Mesendoderm (in vitro differentiated cells): ENCODE data around the gene KLHL22.
A peak's percentile ranks its signal among the peaks of the same experiment; 100 is the strongest.

Experiments used
- DNase-seq: peaks from one replicate; pipeline ENCODE4 v3.0.0; 2013
- H2AK5ac ChIP-seq: 2 replicates; pipeline ENCODE4 v1.6.1; 2013; ENCODE audit warnings: low read length, inconsistent platforms
- H2BK120ac ChIP-seq: 2 replicates; pipeline ENCODE4 v1.6.1; 2013; ENCODE audit warnings: low read depth, mild to moderate bottlenecking, low read length, moderate library complexity, mixed read lengths
- H2BK15ac ChIP-seq: replicated peaks from 2 replicates; pipeline ENCODE4 v1.6.1; 2013; ENCODE audit warnings: low read depth, mild to moderate bottlenecking, moderate library complexity
- H2BK5ac ChIP-seq: 2 replicates; pipeline ENCODE4 v1.6.1; 2013; ENCODE audit warnings: low read length, inconsistent platforms
- H3K18ac ChIP-seq: 2 replicates; pipeline ENCODE4 v1.6.1; 2013; ENCODE audit warnings: mild to moderate bottlenecking, low read length, mixed read lengths
- H3K23ac ChIP-seq: one replicate; pipeline ENCODE4 v1.6.1; 2013; ENCODE audit warnings: low read length
- H3K27ac ChIP-seq: 2 replicates; pipeline ENCODE4 v1.5.1; 2013; ENCODE audit warnings: low read depth, mild to moderate bottlenecking, inconsistent platforms, low read length, moderate library complexity
- H3K27me3 ChIP-seq: 2 replicates; pipeline ENCODE4 v1.6.1; 2013; ENCODE audit warnings: low read length, control low read depth, mild to moderate bottlenecking, inconsistent platforms; ENCODE audit not compliant: insufficient read depth, poor library complexity
- H3K36me3 ChIP-seq: 2 replicates; pipeline ENCODE4 v1.6.1; 2013; ENCODE audit warnings: low read length, inconsistent platforms; ENCODE audit not compliant: control insufficient read depth, insufficient read depth
- H3K4ac ChIP-seq: one replicate; pipeline ENCODE4 v1.6.1; 2013; ENCODE audit warnings: low read depth, mild to moderate bottlenecking, low read length, moderate library complexity
- H3K4me1 ChIP-seq: 2 replicates; pipeline ENCODE4 v1.6.1; 2013; ENCODE audit warnings: low read depth, low read length, inconsistent platforms; ENCODE audit not compliant: control insufficient read depth
- H3K4me2 ChIP-seq: 2 replicates; pipeline ENCODE4 v1.6.1; 2013; ENCODE audit warnings: low read length
- H3K4me3 ChIP-seq: 2 replicates; pipeline ENCODE4 v1.5.1; 2013; ENCODE audit warnings: mild to moderate bottlenecking, low read length
- H3K56ac ChIP-seq: one replicate; pipeline ENCODE4 v1.6.1; 2013; ENCODE audit warnings: low read length
- H3K79me1 ChIP-seq: 2 replicates; pipeline ENCODE4 v1.6.1; 2013; ENCODE audit warnings: low read length, inconsistent platforms
- H3K79me2 ChIP-seq: 2 replicates; pipeline ENCODE4 v1.6.1; 2013; ENCODE audit warnings: mild to moderate bottlenecking, low read length; ENCODE audit not compliant: control insufficient read depth, insufficient read depth
- H3K9ac ChIP-seq: 2 replicates; pipeline ENCODE4 v1.6.1; 2013; ENCODE audit warnings: low read length, inconsistent platforms
- H4K5ac ChIP-seq: one replicate; pipeline ENCODE4 v1.6.1; 2013; ENCODE audit warnings: low read length
- H4K8ac ChIP-seq: one replicate; pipeline ENCODE4 v1.6.1; 2013; ENCODE audit warnings: low read depth, mild to moderate bottlenecking, control low read depth, low read length, moderate library complexity
- WGBS: extraction: QIAGEN DNeasy Blood & Tissue Kit; methylation state at CpG from one replicate; pipeline ENCODE4 v1.1.7; 2013; ENCODE audit warnings: low lambda C conversion rate, missing lambda C conversion rate; ENCODE audit not compliant: insufficient coverage; ENCODE audit errors: extremely low coverage; 5-methylcytosine and 5-hydroxymethylcytosine counted together

KLHL22 gene

GRCh38 chr22:20537325-20537756 lies 41.7 kb upstream of the KLHL22 start:
- WGBS, result no CpG with 5 or more reads among the region's 3 CpGs
- H3K18ac ChIP-seq, result no peak overlapping the region
- peaks cover 2% of the 10 kb centered on the region for H3K36me3 ChIP-seq

GRCh38 chr22:20536590-20537324 lies 41.2 kb upstream of the KLHL22 start:
- H3K79me2 ChIP-seq, result peaks cover 26% of the 10 kb centered on the region
- no peak overlapping the region for H2BK5ac ChIP-seq
- no peak overlapping the region for H2AK5ac ChIP-seq
- H3K36me3 ChIP-seq, result peaks cover 2% of the 10 kb centered on the region
- H3K18ac ChIP-seq, result no peak overlapping the region
- H3K23ac ChIP-seq, result no peak overlapping the region
- no peak overlapping the region for H4K8ac ChIP-seq
- H3K9ac ChIP-seq, result no peak overlapping the region
- no peak overlapping the region for H2BK15ac ChIP-seq
- no peak overlapping the region for H3K4me3 ChIP-seq
- no peak overlapping the region for H4K5ac ChIP-seq
- DNase-seq, result no peak
- WGBS, result no CpG with 5 or more reads among the region's 12 CpGs
- H2BK120ac ChIP-seq, result no peak overlapping the region
- no peaks in the 10 kb centered on the region for H3K27me3 ChIP-seq
- no peaks in the 10 kb centered on the region for H3K4me1 ChIP-seq
- H3K4me2 ChIP-seq, result no peak overlapping the region
- H3K79me1 ChIP-seq, result peaks cover 30% of the 10 kb centered on the region
- H3K56ac ChIP-seq, result no peak overlapping the region
- no peak overlapping the region for H3K4ac ChIP-seq
- H3K27ac ChIP-seq, result no peak overlapping the region

More at GRCh38 chr22:20537325-20537756, 41.7 kb upstream of the KLHL22 start:
- no peaks in the 10 kb centered on the region for H3K27me3 ChIP-seq
- no peak overlapping the region for H3K27ac ChIP-seq
- no peak overlapping the region for H2BK120ac ChIP-seq
- no peak overlapping the region for H2BK15ac ChIP-seq
- H3K4me2 ChIP-seq, result no peak overlapping the region
- no peaks in the 10 kb centered on the region for H3K4me1 ChIP-seq
- H3K23ac ChIP-seq, result no peak overlapping the region
- no peak overlapping the region for H3K56ac ChIP-seq
- no peak overlapping the region for H3K4ac ChIP-seq
- peaks cover 21% of the 10 kb centered on the region for H3K79me2 ChIP-seq
- no peak overlapping the region for H3K9ac ChIP-seq
- DNase-seq, result no peak
- no peak overlapping the region for H4K8ac ChIP-seq
- peaks cover 25% of the 10 kb centered on the region for H3K79me1 ChIP-seq
- H2BK5ac ChIP-seq, result no peak overlapping the region
- no peak overlapping the region for H4K5ac ChIP-seq
- H2AK5ac ChIP-seq, result no peak overlapping the region
- no peak overlapping the region for H3K4me3 ChIP-seq

- no peak overlapping the region for H4K8ac ChIP-seq
- H2BK5ac ChIP-seq, result no peak overlapping the region
- H3K27ac ChIP-seq, result no peak overlapping the region
- peaks cover 2% of the 10 kb centered on the region for H3K36me3 ChIP-seq
- H3K18ac ChIP-seq, result no peak overlapping the region
- no peak overlapping the region for H2BK15ac ChIP-seq
- no peak overlapping the region for H3K4me3 ChIP-seq
- no peak overlapping the region for H4K5ac ChIP-seq
- WGBS, result no CpG with 5 or more reads among the region's 3 CpGs
- H3K79me2 ChIP-seq, result peaks cover 37% of the 10 kb centered on the region
- H3K79me1 ChIP-seq, result peaks cover 41% of the 10 kb centered on the region
- H3K9ac ChIP-seq, result no peak overlapping the region
- no peak for DNase-seq
- H3K23ac ChIP-seq, result peak overlapping the region; percentile 3
- H3K4ac ChIP-seq, result no peak overlapping the region
- no peak overlapping the region for H3K4me2 ChIP-seq
- H2AK5ac ChIP-seq, result no peak overlapping the region
- H3K27me3 ChIP-seq, result no peaks in the 10 kb centered on the region
- H3K56ac ChIP-seq, result no peak overlapping the region
- no peak overlapping the region for H2BK120ac ChIP-seq
- H3K4me1 ChIP-seq, result peaks cover 9% of the 10 kb centered on the region
Observed at GRCh38 chr22:20533879-20534265, 38.3 kb upstream of the KLHL22 start.

- WGBS, result no CpG with 5 or more reads among the region's 11 CpGs
Observed at GRCh38 chr22:20533095-20533878, 37.7 kb upstream of the KLHL22 start.

GRCh38 chr22:20532256-20532993 lies 36.8 kb upstream of the KLHL22 start:
- peaks cover 9% of the 10 kb centered on the region for H3K4me1 ChIP-seq

More at GRCh38 chr22:20533095-20533878, 37.7 kb upstream of the KLHL22 start:
- Histone ChIP-seq H3K27me3 (no peaks in the 10 kb centered on the region), H4K8ac (no peak overlapping the region), H2BK120ac (no peak overlapping the region), H2BK5ac (no peak overlapping the region), H3K27ac (no peak overlapping the region), H3K4me1 (peaks cover 9% of the 10 kb centered on the region), H3K79me2 (peaks cover 43% of the 10 kb centered on the region), H3K9ac (no peak overlapping the region), H3K4me2 (no peak overlapping the region), H3K23ac (peak overlapping the region; percentile 66), H3K56ac (no peak overlapping the region), H2BK15ac (no peak overlapping the region), H3K18ac (no peak overlapping the region), H3K4ac (no peak overlapping the region), H4K5ac (no peak overlapping the region), H2AK5ac (no peak overlapping the region), H3K79me1 (peaks cover 47% of the 10 kb centered on the region), H3K4me3 (no peak overlapping the region), H3K36me3 (peaks cover 5% of the 10 kb centered on the region)
- no peak for DNase-seq

More at GRCh38 chr22:20532256-20532993, 36.8 kb upstream of the KLHL22 start:
- Histone ChIP-seq H4K8ac (no peak overlapping the region), H3K79me2 (peaks cover 48% of the 10 kb centered on the region), H3K4me3 (no peak overlapping the region), H2BK5ac (no peak overlapping the region), H4K5ac (no peak overlapping the region), H3K18ac (no peak overlapping the region), H3K79me1 (peaks cover 48% of the 10 kb centered on the region), H3K4me2 (no peak overlapping the region), H3K4ac (no peak overlapping the region), H3K36me3 (peaks cover 5% of the 10 kb centered on the region), H2AK5ac (no peak overlapping the region), H3K23ac (no peak overlapping the region), H2BK120ac (no peak overlapping the region), H3K9ac (no peak overlapping the region), H2BK15ac (no peak overlapping the region), H3K27me3 (no peaks in the 10 kb centered on the region), H3K56ac (peak overlapping the region; percentile 2), H3K27ac (no peak overlapping the region)
- WGBS, result no CpG with 5 or more reads among the region's 10 CpGs
- no peak for DNase-seq
